IPS-18a (cell line): Measurements from ENCODE around the gene FRRS1L.

ENCODE experiments used
- H3K27ac ChIP-seq: one replicate; pipeline ENCODE4 v1.5.1; 2013; ENCODE audit warnings: low read length
- H3K27me3 ChIP-seq: one replicate; pipeline ENCODE4 v1.6.1; 2013; ENCODE audit warnings: mild to moderate bottlenecking, low read length; ENCODE audit not compliant: control insufficient read depth, insufficient read depth
- H3K36me3 ChIP-seq: one replicate; pipeline ENCODE4 v1.6.1; 2013; ENCODE audit warnings: low read depth, low read length; ENCODE audit not compliant: control insufficient read depth
- H3K4me1 ChIP-seq: one replicate; pipeline ENCODE4 v1.6.1; 2013; ENCODE audit warnings: low read depth, low read length; ENCODE audit not compliant: control insufficient read depth
- H3K4me3 ChIP-seq: one replicate; pipeline ENCODE4 v1.5.1; 2013; ENCODE audit warnings: low read length
- H3K9ac ChIP-seq: one replicate; pipeline ENCODE4 v1.6.1; 2013; ENCODE audit warnings: mild to moderate bottlenecking, low read length, moderate library complexity
- H3K9me3 ChIP-seq: one replicate; pipeline ENCODE4 v1.6.1; 2013; ENCODE audit warnings: low read depth, low read length; ENCODE audit not compliant: control insufficient read depth

Gene FRRS1L

GRCh38 chr9:109192732-109193361 is 25.8 kb upstream of the FRRS1L start:
- Histone ChIP-seq H3K27ac (no peak overlapping the region), H3K4me1 (no peaks in the 10 kb centered on the region), H3K4me3 (no peak overlapping the region), H3K36me3 (no peaks in the 10 kb centered on the region), H3K9me3 (no peaks in the 10 kb centered on the region), H3K27me3 (no peaks in the 10 kb centered on the region), H3K9ac (no peak overlapping the region)

GRCh38 chr9:109191746-109192145 is 24.7 kb upstream of the FRRS1L start:
- Histone ChIP-seq H3K27ac (no peak overlapping the region), H3K4me3 (no peak overlapping the region), H3K27me3 (no peaks in the 10 kb centered on the region), H3K9ac (no peak overlapping the region), H3K4me1 (no peaks in the 10 kb centered on the region), H3K9me3 (no peaks in the 10 kb centered on the region), H3K36me3 (no peaks in the 10 kb centered on the region)

- Histone ChIP-seq H3K9me3 (no peaks in the 10 kb centered on the region), H3K9ac (no peak overlapping the region), H3K36me3 (no peaks in the 10 kb centered on the region), H3K27me3 (no peaks in the 10 kb centered on the region), H3K4me3 (no peak overlapping the region), H3K4me1 (no peaks in the 10 kb centered on the region), H3K27ac (no peak overlapping the region)
These were observed 23.1 kb upstream of the FRRS1L start for GRCh38 chr9:109190151-109190550.

- no peak overlapping the region for H3K4me3 ChIP-seq
- no peaks in the 10 kb centered on the region for H3K4me1 ChIP-seq
- no peak overlapping the region for H3K9ac ChIP-seq
- H3K9me3 ChIP-seq, result no peaks in the 10 kb centered on the region
- H3K27me3 ChIP-seq, result no peaks in the 10 kb centered on the region
- no peak overlapping the region for H3K27ac ChIP-seq
- H3K36me3 ChIP-seq, result no peaks in the 10 kb centered on the region
These were observed 19.9 kb upstream of the FRRS1L start for GRCh38 chr9:109186857-109187520.

GRCh38 chr9:109182940-109183798 is 16.1 kb upstream of the FRRS1L start:
- Histone ChIP-seq H3K9ac (no peak overlapping the region), H3K36me3 (no peaks in the 10 kb centered on the region), H3K4me3 (no peak overlapping the region), H3K27me3 (no peaks in the 10 kb centered on the region), H3K9me3 (no peaks in the 10 kb centered on the region), H3K27ac (no peak overlapping the region), H3K4me1 (no peaks in the 10 kb centered on the region)

GRCh38 chr9:109182550-109182939 is 15.5 kb upstream of the FRRS1L start:
- no peaks in the 10 kb centered on the region for H3K36me3 ChIP-seq
- no peak overlapping the region for H3K27ac ChIP-seq
- H3K9ac ChIP-seq, result no peak overlapping the region
- no peaks in the 10 kb centered on the region for H3K4me1 ChIP-seq
- no peaks in the 10 kb centered on the region for H3K9me3 ChIP-seq
- H3K4me3 ChIP-seq, result no peak overlapping the region
- H3K27me3 ChIP-seq, result no peaks in the 10 kb centered on the region

GRCh38 chr9:109181284-109181683 is 14.2 kb upstream of the FRRS1L start:
- no peak overlapping the region for H3K27ac ChIP-seq
- H3K4me3 ChIP-seq, result no peak overlapping the region
- no peaks in the 10 kb centered on the region for H3K9me3 ChIP-seq
- no peaks in the 10 kb centered on the region for H3K27me3 ChIP-seq
- no peaks in the 10 kb centered on the region for H3K4me1 ChIP-seq
- no peak overlapping the region for H3K9ac ChIP-seq
- no peaks in the 10 kb centered on the region for H3K36me3 ChIP-seq

GRCh38 chr9:109179801-109180523 is 12.9 kb upstream of the FRRS1L start:
- Histone ChIP-seq H3K36me3 (no peaks in the 10 kb centered on the region), H3K9me3 (no peaks in the 10 kb centered on the region), H3K27ac (no peak overlapping the region), H3K4me3 (no peak overlapping the region), H3K9ac (no peak overlapping the region), H3K27me3 (no peaks in the 10 kb centered on the region), H3K4me1 (no peaks in the 10 kb centered on the region)

- H3K9ac ChIP-seq, result no peak overlapping the region
- no peaks in the 10 kb centered on the region for H3K4me1 ChIP-seq
- no peaks in the 10 kb centered on the region for H3K36me3 ChIP-seq
- H3K4me3 ChIP-seq, result no peak overlapping the region
- H3K9me3 ChIP-seq, result no peaks in the 10 kb centered on the region
- H3K27me3 ChIP-seq, result no peaks in the 10 kb centered on the region
- no peak overlapping the region for H3K27ac ChIP-seq
These were observed 9.9 kb upstream of the FRRS1L start for GRCh38 chr9:109176963-109177362.

GRCh38 chr9:109176386-109176785 is 9.3 kb upstream of the FRRS1L start:
- no peaks in the 10 kb centered on the region for H3K9me3 ChIP-seq
- no peak overlapping the region for H3K4me3 ChIP-seq

GRCh38 chr9:109172935-109173334 is 5.9 kb upstream of the FRRS1L start:
- peaks cover 5% of the 10 kb centered on the region for H3K27me3 ChIP-seq
- no peaks in the 10 kb centered on the region for H3K9me3 ChIP-seq
- H3K27ac ChIP-seq, result no peak overlapping the region
- H3K4me3 ChIP-seq, result no peak overlapping the region
- no peaks in the 10 kb centered on the region for H3K4me1 ChIP-seq
- H3K9ac ChIP-seq, result no peak overlapping the region
- no peaks in the 10 kb centered on the region for H3K36me3 ChIP-seq

More at GRCh38 chr9:109176386-109176785, 9.3 kb upstream of the FRRS1L start:
- H3K9ac ChIP-seq, result no peak overlapping the region
- no peak overlapping the region for H3K27ac ChIP-seq
- no peaks in the 10 kb centered on the region for H3K27me3 ChIP-seq
- H3K4me1 ChIP-seq, result no peaks in the 10 kb centered on the region
- no peaks in the 10 kb centered on the region for H3K36me3 ChIP-seq
